HG03045 (cell line): Measurements from ENCODE around the gene QRFPR.
A peak's percentile ranks its signal among the peaks of the same experiment; 100 is the strongest.
"Not testable (repeated sequence)": the region's sequence is repeated elsewhere in the genome, so short reads cannot be mapped to it uniquely, and the experiment has no call there.

Source experiments
- ATAC-seq: cut with Tn5 transposase; IDR thresholded peaks from one replicate; pipeline ENCODE4 v1.9.1; 2021; ENCODE audit warnings: mild to moderate bottlenecking, moderate library complexity; ENCODE audit not compliant: unreplicated experiment

The QRFPR gene

GRCh38 chr4:121340247-121340646 is 40.6 kb downstream of the QRFPR start:
- ATAC-seq = no peak

GRCh38 chr4:121339824-121340223 is 41.0 kb downstream of the QRFPR start:
- no peak for ATAC-seq

DNA sequence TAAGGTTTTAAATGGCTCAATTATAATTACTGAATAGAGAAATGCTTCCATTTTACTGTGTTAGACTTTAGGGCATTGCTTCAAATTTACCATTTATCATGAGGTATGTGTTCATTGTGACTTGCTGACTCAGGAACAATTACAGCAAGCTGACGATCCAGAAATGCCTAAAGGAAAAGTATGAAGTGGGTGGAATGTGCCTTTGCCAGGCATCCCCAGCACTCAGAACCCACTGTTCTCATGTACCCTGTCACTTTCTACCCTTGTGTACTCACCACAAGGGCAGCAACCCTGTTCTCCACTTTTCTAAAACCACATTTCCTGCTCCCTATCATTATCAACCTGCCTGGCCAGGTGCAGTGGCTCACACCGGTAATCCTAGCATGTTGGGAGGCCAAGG is 41.5 kb downstream of the QRFPR start:
- ATAC-seq = no peak

GRCh38 chr4:121338518-121338917 is 42.3 kb downstream of the QRFPR start:
- no peak for ATAC-seq

DNA sequence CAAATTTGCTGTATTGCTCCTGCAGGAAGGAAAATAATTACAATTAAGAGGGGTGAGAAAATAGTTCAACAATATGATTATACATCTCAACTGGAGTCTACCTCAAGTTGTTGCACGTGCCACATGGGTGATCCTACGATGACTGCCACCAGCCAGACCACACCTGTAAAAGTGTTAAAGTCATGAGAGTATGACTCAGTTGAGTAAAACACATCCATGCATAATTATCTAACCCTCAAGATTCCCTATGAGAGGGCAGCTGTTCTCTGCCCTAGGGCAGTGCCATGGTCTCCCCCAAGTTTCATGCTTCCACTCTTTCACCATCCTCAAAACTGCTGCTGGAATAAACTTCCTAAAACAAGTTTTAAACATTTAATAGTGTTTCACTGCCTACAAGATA is 44.1 kb downstream of the QRFPR start:
- no peak for ATAC-seq

DNA sequence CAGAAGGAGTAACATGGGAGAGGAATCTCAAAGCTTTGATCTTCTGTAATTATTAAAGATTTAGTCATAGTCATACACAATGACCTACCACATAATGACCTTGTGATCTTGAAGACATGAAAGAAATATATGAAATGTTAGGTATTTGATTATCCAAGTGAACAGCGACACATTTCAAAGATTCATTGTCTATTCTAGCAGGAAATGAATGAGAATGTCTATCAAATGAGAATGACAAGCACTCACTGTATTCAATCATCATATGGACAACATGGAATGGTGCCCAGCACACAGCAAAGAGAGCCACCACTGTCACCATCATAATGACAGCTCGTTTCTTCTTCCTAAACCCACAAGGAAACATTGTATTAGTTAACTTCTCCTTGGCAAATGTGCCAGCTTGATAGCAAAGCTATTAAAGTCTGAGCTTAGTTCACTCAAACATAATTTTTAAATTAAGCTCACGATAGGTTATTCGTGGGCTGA is 50.6 kb downstream of the QRFPR start:
- ATAC-seq = no peak

GRCh38 chr4:121326597-121326996 is 54.2 kb downstream of the QRFPR start:
- no peak for ATAC-seq

DNA sequence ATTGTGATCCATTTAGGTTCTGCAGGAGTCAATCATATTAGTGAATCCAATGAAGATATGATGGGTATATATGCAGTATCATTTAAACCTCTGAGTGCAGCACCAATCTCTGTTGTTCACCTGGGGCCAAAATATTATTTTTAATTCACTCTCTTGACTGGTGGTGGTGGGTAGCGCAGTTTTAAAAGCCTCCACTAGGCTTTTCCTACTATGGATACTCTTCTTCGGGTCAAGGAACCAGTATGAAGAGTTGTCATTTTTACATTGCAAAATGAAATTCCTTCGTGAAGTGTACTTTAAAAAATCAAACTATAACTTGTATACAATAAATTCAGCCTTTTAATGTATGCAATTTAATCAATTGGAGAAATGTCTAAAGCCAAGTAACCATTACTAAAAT is 56.5 kb downstream of the QRFPR start:
- no peak for ATAC-seq

DNA sequence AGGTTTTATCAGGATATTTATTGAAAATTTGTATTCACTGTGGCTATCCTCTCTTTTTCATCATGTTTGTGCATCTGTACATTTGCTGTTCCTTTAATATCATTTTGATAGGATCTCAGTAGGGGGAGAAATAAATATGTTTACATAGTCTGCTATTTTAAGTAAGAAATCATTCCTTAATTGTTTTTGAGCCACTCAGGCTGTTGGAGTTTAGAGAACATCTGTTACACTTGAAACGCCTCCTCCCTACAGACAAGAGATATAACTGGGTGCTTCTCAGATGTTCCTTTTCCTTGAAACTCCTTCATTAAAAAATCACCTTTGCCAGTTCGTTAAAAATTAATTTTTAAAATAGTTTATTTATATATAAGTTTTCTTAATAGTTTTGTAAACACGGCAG is 59.4 kb downstream of the QRFPR start:
- no peak for ATAC-seq

- no peak for ATAC-seq
Observed at GRCh38 chr4:121316091-121316490, 64.7 kb downstream of the QRFPR start.

- ATAC-seq = not testable (repeated sequence)
Observed at GRCh38 chr4:121313430-121313829, 67.4 kb downstream of the QRFPR start.

GRCh38 chr4:121308828-121309227 is 72.0 kb downstream of the QRFPR start:
- ATAC-seq = no peak

DNA sequence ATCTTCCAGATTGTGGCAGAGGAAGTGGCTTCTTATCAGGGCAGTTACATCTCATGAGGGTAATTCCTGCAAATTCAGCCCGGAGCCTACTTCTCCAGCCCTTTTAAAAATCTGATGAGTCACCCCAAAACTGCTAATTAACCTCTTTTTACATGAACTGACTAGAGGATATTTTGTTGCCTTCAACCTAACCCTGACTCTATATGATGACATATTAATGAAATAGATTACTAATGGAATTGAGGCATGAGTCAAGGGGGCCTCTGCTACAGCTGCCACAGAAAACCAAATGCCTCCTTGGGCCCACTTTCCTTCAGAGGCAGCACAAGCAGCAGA is 72.5 kb downstream of the QRFPR start:
- no peak for ATAC-seq

GRCh38 chr4:121307445-121308327 is 73.1 kb downstream of the QRFPR start:
- peak; percentile 89 for ATAC-seq

DNA sequence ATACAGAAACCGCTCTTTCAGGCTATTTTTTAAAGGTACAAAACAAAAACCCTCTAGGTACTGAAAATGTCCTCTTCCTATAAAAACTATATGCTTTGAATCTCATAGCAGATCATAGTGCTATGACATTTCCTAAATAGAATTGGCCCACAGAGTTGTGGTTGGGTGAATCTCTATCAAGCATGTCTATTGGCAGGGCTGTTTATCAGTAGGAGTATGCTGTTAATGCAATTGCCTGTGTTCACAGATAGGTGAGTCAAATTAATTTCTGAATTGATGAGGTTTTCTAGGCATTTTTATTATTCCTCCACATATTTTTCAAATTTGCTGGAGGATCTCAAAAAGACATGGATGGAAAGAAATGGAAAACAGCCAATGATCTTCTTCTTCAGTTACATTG is 73.9 kb downstream of the QRFPR start:
- ATAC-seq = no peak

DNA sequence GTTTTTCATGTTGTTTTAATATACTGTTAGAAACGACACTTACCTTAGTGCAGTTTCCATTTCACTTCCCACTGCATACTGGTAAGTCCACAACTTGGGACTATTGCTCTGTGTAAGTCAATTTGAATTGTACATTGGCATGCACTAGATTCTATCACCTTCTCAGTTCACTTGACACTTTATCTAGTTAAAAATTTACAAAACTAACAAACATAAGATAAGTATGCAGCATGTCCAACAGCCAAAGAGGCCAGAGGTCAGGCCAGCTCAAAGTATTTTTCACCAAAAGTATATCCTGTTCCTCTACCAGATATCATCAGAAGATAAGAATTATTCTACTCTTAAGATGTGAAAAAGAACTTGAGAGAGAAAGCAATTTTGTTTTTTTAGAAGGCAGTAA is 75.9 kb downstream of the QRFPR start:
- ATAC-seq = no peak

GRCh38 chr4:121299367-121299766 is 81.5 kb downstream of the QRFPR start:
- no peak for ATAC-seq

DNA sequence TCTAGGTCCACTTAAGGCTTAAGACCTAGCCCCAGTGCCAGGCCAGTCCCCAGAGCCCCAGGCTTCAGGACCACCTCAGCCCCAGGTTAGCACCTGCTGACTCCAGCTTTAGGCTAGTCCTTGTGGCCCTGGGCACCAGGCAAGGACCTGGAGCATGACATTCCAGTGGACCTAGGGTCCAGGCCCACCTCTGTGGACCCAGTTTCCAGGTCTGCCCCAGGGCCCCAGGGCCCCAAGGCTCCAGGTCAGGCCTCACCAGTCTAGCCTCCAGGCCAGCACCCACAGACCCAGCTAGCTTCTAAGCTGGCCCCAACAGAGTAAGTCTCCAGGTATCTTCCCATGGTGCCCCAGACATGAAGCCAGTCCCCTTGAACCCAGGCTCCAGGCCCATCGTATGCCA is 97.5 kb downstream of the QRFPR start:
- ATAC-seq = no peak

- no peak for ATAC-seq
Observed at GRCh38 chr4:121280425-121280824, 100.4 kb downstream of the QRFPR start.

DNA sequence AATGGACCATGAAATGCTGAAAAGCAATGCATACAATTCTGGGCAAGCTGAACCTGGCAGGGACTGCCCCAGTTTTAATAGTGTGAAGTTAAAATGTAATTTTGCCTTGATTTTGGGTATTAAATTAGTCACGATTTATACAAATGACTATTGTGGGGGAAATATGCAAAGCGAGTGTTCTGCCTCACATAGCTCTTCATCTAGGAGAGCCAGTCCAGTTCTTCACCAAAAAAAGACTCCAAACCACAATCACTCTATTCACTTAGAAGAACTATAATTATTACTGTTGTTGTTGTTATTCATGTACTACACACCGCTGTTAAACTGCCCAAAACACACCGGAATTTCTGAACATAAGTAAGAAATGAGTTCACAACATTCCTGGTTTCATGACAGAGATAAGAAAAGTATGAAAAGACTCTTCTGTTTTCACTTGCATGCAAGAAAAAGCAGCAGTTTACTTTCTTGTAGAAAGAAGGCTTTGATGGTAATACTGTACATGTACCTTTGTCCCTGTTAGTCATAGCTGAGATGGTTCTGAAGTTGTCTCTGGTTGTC is 101.9 kb downstream of the QRFPR start:
- peak; percentile 85 for ATAC-seq
